HEK293 (cell line): Measurements from ENCODE around the gene GNAQ.

Experiments
- CTCF ChIA-PET: fragments of 350-600 bp; formaldehyde crosslinking; extraction: SDS; loops from one replicate; lab custom pipeline; 2021; ENCODE audit warnings: antibody characterized with exemption; lab: Yijun Ruan, JAX
- POLR2A ChIA-PET: fragments of 300-600 bp; formaldehyde crosslinking; extraction: SDS; loops from one replicate; lab custom pipeline; 2020; ENCODE audit warnings: antibody characterized with exemption, inconsistent platforms; lab: Yijun Ruan, JAX
- H3K27ac ChIP-seq: fragments of 200-500 bp; sonication (Bioruptor generic); 2 replicates; pipeline ENCODE4 v1.5.1; 2014; ENCODE audit warnings: low read depth, low read length, control low read depth, inconsistent platforms; ENCODE audit errors: extremely low read depth
- H3K36me3 ChIP-seq, 2 experiments: fragments of 200-500 bp in 1 of 2; sonication (Bioruptor generic) in 1 of 2; 1 replicate in 1 of 2; 2 replicates in 1 of 2; pipeline ENCODE4 v1.5.1; 2014 to 2017; ENCODE audit warnings: inconsistent platforms in 2 of 2, low read length in 2 of 2; ENCODE audit not compliant: control insufficient read depth in 2 of 2, insufficient read depth in 1 of 2
- H3K4me1 ChIP-seq: fragments of 200-500 bp; sonication (Bioruptor generic); 2 replicates; pipeline ENCODE4 v1.5.1; 2014; ENCODE audit warnings: mild to moderate bottlenecking, low read length, inconsistent platforms; ENCODE audit not compliant: control insufficient read depth, insufficient read depth
- H3K4me3 ChIP-seq: 2 replicates; pipeline ENCODE4 v1.5.1; 2011; ENCODE audit warnings: low read depth, mild to moderate bottlenecking, control low read depth, low read length, moderate library complexity
- H3K9me3 ChIP-seq: fragments of 200-500 bp; sonication (Bioruptor generic); 2 replicates; pipeline ENCODE4 v1.5.1; 2014; ENCODE audit warnings: low read depth, low read length, inconsistent platforms; ENCODE audit not compliant: control insufficient read depth, insufficient read depth
- GFI1B ChIP-seq: fragments of 450-650 bp; formaldehyde crosslinking; IDR thresholded peaks from 2 replicates; pipeline ENCODE4 v1.5.1; 2016; ENCODE audit warnings: missing biosample characterization, missing genetic modification characterization
- KLF1 ChIP-seq: fragments of 450-650 bp; formaldehyde crosslinking; IDR thresholded peaks from 2 replicates; pipeline ENCODE4 v1.5.1; 2016; ENCODE audit warnings: missing biosample characterization, missing genetic modification characterization
- MEIS1 ChIP-seq: sonication (generic); formaldehyde crosslinking; IDR thresholded peaks from 2 replicates; pipeline ENCODE4 v1.8.1; 2022; ENCODE audit warnings: missing genetic modification reagents, mild to moderate bottlenecking, borderline replicate concordance
- MZF1 ChIP-seq: fragments of 450-650 bp; formaldehyde crosslinking; IDR thresholded peaks from 2 replicates; pipeline ENCODE4 v1.5.1; 2017; ENCODE audit warnings: missing biosample characterization, missing genetic modification characterization, borderline replicate concordance
- PRDM10 ChIP-seq: fragments of 450-650 bp; formaldehyde crosslinking; IDR thresholded peaks from 2 replicates; pipeline ENCODE4 v1.5.1; 2016; ENCODE audit warnings: missing biosample characterization, missing genetic modification characterization
- RBAK ChIP-seq: fragments of 450-650 bp; formaldehyde crosslinking; IDR thresholded peaks from 2 replicates; pipeline ENCODE4 v1.5.1; 2016; ENCODE audit warnings: missing biosample characterization, missing genetic modification characterization
- SP3 ChIP-seq: fragments of 450-650 bp; formaldehyde crosslinking; IDR thresholded peaks from 2 replicates; pipeline ENCODE4 v1.5.1; 2016; ENCODE audit warnings: missing biosample characterization, missing genetic modification characterization
- YY1 ChIP-seq: fragments of 450-650 bp; formaldehyde crosslinking; IDR thresholded peaks from 2 replicates; pipeline ENCODE4 v1.5.1; 2018; ENCODE audit warnings: missing biosample characterization, missing genetic modification characterization
- ZNF10 ChIP-seq: fragments of 450-650 bp; formaldehyde crosslinking; IDR thresholded peaks from 2 replicates; pipeline ENCODE4 v1.5.1; 2017; ENCODE audit warnings: missing biosample characterization, missing genetic modification characterization
- ZNF184 ChIP-seq: fragments of 450-650 bp; IDR thresholded peaks from 2 replicates; pipeline ENCODE4 v1.5.1; 2018; ENCODE audit warnings: missing biosample characterization, mild to moderate bottlenecking, missing genetic modification characterization
- ZNF596 ChIP-seq: fragments of 450-650 bp; IDR thresholded peaks from 2 replicates; pipeline ENCODE4 v1.5.0; 2018; ENCODE audit warnings: missing biosample characterization, mild to moderate bottlenecking, missing genetic modification characterization, moderate library complexity
- ZXDB ChIP-seq: fragments of 450-650 bp; formaldehyde crosslinking; IDR thresholded peaks from 2 replicates; pipeline ENCODE4 v1.5.1; 2016; ENCODE audit warnings: missing biosample characterization, missing genetic modification characterization
- TF ChIP-seq, protein P1 (sequence below): fragments of 450-650 bp; formaldehyde crosslinking; conservative IDR thresholded peaks from 2 replicates; pipeline ENCODE4 v1.5.1; 2016; ENCODE audit warnings: low read depth, missing biosample characterization, missing genetic modification characterization
- TF ChIP-seq, protein P2 (sequence below): fragments of 450-650 bp; formaldehyde crosslinking; IDR thresholded peaks from 2 replicates; pipeline ENCODE4 v1.5.1; 2017; ENCODE audit warnings: missing biosample characterization, missing genetic modification characterization
- TF ChIP-seq, protein P3 (sequence below): fragments of 450-650 bp; formaldehyde crosslinking; IDR thresholded peaks from 2 replicates; pipeline ENCODE4 v1.5.1; 2016; ENCODE audit warnings: missing biosample characterization, missing genetic modification characterization

GNAQ gene

GRCh38 chr9:77710316-77710715, 321.3 kb downstream of the GNAQ start:
- H3K36me3 ChIP-seq, result no peaks in the 10 kb centered on the region
- CTCF ChIA-PET, result interaction anchor here (0.6 to 0.7 kb wide), 2 partner anchors 37 to 486 kb away, joined by 3 to 4 read pairs; no protein-coding TSS in a partner anchor
- no peak overlapping the region for H3K27ac ChIP-seq
- no peak for TF ChIP-seq PRDM10 (tag by site-specific recombination)
- TF ChIP-seq, protein P1, sequence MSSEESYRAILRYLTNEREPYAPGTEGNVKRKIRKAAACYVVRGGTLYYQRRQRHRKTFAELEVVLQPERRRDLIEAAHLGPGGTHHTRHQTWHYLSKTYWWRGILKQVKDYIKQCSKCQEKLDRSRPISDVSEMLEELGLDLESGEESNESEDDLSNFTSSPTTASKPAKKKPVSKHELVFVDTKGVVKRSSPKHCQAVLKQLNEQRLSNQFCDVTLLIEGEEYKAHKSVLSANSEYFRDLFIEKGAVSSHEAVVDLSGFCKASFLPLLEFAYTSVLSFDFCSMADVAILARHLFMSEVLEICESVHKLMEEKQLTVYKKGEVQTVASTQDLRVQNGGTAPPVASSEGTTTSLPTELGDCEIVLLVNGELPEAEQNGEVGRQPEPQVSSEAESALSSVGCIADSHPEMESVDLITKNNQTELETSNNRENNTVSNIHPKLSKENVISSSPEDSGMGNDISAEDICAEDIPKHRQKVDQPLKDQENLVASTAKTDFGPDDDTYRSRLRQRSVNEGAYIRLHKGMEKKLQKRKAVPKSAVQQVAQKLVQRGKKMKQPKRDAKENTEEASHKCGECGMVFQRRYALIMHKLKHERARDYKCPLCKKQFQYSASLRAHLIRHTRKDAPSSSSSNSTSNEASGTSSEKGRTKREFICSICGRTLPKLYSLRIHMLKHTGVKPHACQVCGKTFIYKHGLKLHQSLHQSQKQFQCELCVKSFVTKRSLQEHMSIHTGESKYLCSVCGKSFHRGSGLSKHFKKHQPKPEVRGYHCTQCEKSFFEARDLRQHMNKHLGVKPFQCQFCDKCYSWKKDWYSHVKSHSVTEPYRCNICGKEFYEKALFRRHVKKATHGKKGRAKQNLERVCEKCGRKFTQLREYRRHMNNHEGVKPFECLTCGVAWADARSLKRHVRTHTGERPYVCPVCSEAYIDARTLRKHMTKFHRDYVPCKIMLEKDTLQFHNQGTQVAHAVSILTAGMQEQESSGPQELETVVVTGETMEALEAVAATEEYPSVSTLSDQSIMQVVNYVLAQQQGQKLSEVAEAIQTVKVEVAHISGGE (tag by site-specific recombination), result no peak
- no peak for TF ChIP-seq KLF1 (tag by site-specific recombination)
- TF ChIP-seq, protein P2, sequence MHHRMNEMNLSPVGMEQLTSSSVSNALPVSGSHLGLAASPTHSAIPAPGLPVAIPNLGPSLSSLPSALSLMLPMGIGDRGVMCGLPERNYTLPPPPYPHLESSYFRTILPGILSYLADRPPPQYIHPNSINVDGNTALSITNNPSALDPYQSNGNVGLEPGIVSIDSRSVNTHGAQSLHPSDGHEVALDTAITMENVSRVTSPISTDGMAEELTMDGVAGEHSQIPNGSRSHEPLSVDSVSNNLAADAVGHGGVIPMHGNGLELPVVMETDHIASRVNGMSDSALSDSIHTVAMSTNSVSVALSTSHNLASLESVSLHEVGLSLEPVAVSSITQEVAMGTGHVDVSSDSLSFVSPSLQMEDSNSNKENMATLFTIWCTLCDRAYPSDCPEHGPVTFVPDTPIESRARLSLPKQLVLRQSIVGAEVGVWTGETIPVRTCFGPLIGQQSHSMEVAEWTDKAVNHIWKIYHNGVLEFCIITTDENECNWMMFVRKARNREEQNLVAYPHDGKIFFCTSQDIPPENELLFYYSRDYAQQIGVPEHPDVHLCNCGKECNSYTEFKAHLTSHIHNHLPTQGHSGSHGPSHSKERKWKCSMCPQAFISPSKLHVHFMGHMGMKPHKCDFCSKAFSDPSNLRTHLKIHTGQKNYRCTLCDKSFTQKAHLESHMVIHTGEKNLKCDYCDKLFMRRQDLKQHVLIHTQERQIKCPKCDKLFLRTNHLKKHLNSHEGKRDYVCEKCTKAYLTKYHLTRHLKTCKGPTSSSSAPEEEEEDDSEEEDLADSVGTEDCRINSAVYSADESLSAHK, result no peak
- TF ChIP-seq ZXDB, result no peak
- no peak for TF ChIP-seq ZNF10 (tag by site-specific recombination)
- no peak for TF ChIP-seq ZNF596 (tag by site-specific recombination)
- TF ChIP-seq MEIS1, result no peak
- TF ChIP-seq RBAK, result no peak
- TF ChIP-seq, protein P3, sequence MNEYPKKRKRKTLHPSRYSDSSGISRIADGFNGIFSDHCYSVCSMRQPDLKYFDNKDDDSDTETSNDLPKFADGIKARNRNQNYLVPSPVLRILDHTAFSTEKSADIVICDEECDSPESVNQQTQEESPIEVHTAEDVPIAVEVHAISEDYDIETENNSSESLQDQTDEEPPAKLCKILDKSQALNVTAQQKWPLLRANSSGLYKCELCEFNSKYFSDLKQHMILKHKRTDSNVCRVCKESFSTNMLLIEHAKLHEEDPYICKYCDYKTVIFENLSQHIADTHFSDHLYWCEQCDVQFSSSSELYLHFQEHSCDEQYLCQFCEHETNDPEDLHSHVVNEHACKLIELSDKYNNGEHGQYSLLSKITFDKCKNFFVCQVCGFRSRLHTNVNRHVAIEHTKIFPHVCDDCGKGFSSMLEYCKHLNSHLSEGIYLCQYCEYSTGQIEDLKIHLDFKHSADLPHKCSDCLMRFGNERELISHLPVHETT (tag by site-specific recombination), result no peak
- TF ChIP-seq SP3 (tag by site-specific recombination), result no peak
- no peak for TF ChIP-seq ZNF184 (tag by site-specific recombination)
- no peak for TF ChIP-seq MZF1 (tag by site-specific recombination)
- TF ChIP-seq YY1 (tag by site-specific recombination), result no peak
- no peak for TF ChIP-seq GFI1B (tag by site-specific recombination)
- POLR2A ChIA-PET, result no interaction called here
- H3K4me3 ChIP-seq, result no peak overlapping the region
- H3K4me1 ChIP-seq, result no peaks in the 10 kb centered on the region
- H3K9me3 ChIP-seq, result no peaks in the 10 kb centered on the region
